ENCODE measurements around the gene RAB17.

RAB17 gene

DNA sequence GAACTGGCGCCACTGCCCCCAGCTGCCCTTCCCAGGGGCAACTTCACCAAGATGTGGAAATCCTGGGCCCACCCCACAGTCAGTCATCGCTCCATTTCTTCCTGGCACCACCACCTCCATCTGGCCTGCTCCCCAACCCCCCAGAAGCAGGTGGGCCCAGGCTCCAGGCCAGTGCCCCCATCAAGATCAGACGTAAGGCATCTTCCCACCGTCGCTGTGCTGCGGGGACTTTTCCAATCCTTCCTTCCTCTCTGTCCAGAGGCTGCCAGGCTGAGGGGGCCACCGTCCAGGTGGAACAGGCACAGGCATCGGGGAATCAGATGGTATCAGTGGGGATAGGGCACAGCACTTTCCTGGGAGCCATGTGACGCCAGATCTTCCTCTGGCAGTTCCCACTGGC is 16.1 kb downstream of the RAB17 start:
- H3K27me3 ChIP-seq (replicated peaks; ENCODE audit: control insufficient read depth, insufficient read depth, low read length), result no peaks in the 10 kb centered on the region; the same call in 1 of the 2 replicates
- TF ChIP-seq, protein P1, sequence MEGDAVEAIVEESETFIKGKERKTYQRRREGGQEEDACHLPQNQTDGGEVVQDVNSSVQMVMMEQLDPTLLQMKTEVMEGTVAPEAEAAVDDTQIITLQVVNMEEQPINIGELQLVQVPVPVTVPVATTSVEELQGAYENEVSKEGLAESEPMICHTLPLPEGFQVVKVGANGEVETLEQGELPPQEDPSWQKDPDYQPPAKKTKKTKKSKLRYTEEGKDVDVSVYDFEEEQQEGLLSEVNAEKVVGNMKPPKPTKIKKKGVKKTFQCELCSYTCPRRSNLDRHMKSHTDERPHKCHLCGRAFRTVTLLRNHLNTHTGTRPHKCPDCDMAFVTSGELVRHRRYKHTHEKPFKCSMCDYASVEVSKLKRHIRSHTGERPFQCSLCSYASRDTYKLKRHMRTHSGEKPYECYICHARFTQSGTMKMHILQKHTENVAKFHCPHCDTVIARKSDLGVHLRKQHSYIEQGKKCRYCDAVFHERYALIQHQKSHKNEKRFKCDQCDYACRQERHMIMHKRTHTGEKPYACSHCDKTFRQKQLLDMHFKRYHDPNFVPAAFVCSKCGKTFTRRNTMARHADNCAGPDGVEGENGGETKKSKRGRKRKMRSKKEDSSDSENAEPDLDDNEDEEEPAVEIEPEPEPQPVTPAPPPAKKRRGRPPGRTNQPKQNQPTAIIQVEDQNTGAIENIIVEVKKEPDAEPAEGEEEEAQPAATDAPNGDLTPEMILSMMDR (IDR thresholded peaks at IDR 0.05; ENCODE audit: insufficient read depth, low read length, poor library complexity, severe bottlenecking), result no peak
- DNase-seq (ENCODE audit: extremely low read depth, insufficient read length), result no peak
- H3K36me3 ChIP-seq (ENCODE audit: control insufficient read depth, insufficient read depth, low read length), result no peaks in the 10 kb centered on the region
- H3K4me3 ChIP-seq (replicated peaks; ENCODE audit: low read depth, low read length), result no peak overlapping the region

DNA sequence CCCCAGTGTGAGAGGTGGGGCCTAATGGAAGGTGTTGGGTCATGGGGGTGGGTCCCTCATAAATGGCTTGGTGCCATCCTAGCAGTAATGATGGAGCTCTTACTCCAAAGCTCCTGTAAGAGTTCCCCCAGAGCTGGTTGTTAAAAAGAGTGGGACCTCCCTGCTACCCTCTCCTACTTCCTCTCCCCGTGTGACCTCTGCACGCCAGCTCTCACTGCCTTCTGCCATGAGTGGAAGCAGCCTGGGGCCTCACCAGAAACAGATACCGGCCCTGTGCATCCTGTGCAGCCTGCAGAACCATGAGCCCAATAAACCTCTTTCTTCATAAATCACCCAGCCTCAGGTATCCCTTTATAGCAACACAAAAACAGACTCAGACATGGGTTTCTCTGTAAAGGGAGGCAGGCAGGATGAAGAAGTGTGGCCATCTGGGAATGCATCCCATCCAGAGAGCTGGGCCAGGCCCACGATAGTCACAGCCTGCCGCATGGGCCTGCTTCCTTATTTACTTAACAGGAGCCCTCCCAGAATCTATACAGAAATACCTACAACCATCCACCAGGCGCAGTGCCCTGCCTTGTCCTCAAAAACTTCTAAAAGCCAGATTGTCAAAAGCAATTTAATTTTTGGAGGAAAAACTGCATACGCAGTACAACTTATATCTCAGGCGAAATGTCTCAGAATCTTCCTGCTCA is 16.7 kb downstream of the RAB17 start:
- Histone ChIP-seq H3K36me3 (ENCODE audit: control insufficient read depth, insufficient read depth, low read length) (no peaks in the 10 kb centered on the region), H3K4me3 (replicated peaks; ENCODE audit: low read depth, low read length) (no peak overlapping the region), H3K27me3 (replicated peaks; ENCODE audit: control insufficient read depth, insufficient read depth, low read length) (no peaks in the 10 kb centered on the region; the same call in 1 of the 2 replicates)
- TF ChIP-seq, protein P1 (IDR thresholded peaks at IDR 0.05; ENCODE audit: insufficient read depth, low read length, poor library complexity, severe bottlenecking), result no peak
- no peak for DNase-seq (ENCODE audit: extremely low read depth, insufficient read length)

DNA sequence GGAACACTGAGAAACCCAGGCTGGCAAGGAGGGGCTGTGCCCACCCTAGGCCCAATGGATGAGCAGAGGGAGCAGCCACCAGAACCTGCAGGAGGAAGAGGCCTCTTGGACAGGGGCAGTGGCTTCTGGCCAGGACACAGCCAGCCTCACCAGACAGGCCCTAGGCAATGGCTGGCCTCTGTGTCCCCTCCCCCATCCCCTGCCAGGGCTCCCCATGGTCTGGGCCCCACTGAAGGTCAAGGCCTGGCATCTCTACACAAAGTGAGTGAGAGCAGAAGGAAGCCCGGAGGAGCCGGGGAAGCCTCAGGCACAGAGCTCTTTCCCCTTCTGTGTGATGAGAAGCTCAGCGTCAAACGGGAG is 17.8 kb downstream of the RAB17 start:
- TF ChIP-seq, protein P1 (IDR thresholded peaks at IDR 0.05; ENCODE audit: insufficient read depth, low read length, poor library complexity, severe bottlenecking), result no peak
- Histone ChIP-seq H3K4me3 (replicated peaks; ENCODE audit: low read depth, low read length) (no peak overlapping the region), H3K27me3 (replicated peaks; ENCODE audit: control insufficient read depth, insufficient read depth, low read length) (no peaks in the 10 kb centered on the region; the same call in 1 of the 2 replicates), H3K36me3 (ENCODE audit: control insufficient read depth, insufficient read depth, low read length) (no peaks in the 10 kb centered on the region)
- no peak for DNase-seq (ENCODE audit: extremely low read depth, insufficient read length)

DNA sequence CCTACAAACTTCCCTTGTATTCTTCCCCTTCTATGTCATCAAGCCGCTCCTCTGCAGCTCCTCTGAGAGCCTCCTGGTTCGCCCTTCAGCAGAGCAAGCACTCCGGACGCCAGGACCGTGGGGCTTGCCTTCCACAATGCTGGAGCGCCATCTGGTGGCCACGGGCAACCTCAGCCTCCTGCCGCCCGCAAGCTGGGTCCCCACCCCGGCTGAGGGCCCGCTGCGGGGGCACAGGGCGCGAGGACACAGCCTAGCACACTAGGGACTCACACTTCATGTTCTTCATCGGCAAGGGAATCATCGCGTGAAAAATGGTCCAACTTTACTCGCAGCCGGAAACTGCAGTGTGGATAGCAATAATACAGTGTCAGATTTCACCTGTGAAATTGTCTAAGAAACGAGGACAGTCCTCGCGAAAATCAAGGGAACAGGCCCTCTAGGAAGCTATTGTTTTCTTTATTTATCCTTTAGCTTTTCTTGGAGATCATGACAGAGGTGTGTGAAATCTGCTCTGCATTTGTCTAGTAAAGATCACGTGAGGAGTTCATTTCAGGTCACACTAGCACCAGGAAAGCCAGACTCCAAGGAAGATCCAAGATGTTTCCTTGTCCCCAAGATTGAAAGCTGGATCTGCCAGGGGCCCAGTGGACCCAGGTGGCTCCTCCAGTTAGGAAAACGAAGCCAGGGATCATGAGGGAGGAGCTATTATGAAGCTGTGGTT is 18.4 kb downstream of the RAB17 start:
- H3K4me3 ChIP-seq (replicated peaks; ENCODE audit: low read depth, low read length), result no peak overlapping the region
- DNase-seq (ENCODE audit: extremely low read depth, insufficient read length), result peak; percentile 78
- no peaks in the 10 kb centered on the region; the same call in 1 of the 2 replicates for H3K27me3 ChIP-seq (replicated peaks; ENCODE audit: control insufficient read depth, insufficient read depth, low read length)
- TF ChIP-seq, protein P1 (IDR thresholded peaks at IDR 0.05; ENCODE audit: insufficient read depth, low read length, poor library complexity, severe bottlenecking), result peak; percentile 96
- no peaks in the 10 kb centered on the region for H3K36me3 ChIP-seq (ENCODE audit: control insufficient read depth, insufficient read depth, low read length)

DNA sequence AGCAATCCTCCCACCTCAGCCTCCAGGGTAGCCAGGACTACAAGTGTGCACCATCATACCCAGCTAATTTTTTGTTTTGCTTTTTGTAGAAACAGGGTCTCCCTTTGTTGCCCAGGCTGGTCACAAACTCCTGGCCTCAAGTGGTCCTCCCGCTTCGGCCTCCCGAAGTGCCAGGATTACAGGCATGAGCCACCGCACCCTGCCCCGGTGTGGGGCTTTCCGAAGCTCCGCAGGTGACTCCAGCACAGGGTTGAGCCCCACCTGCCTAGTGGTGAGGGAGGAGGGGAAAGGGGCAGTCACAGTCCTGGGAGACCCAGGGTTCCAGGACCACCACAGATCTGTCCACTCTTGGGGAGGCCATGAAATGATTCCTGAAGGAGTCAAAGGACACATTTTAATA is 19.0 kb downstream of the RAB17 start:
- Histone ChIP-seq H3K36me3 (ENCODE audit: control insufficient read depth, insufficient read depth, low read length) (no peaks in the 10 kb centered on the region), H3K27me3 (replicated peaks; ENCODE audit: control insufficient read depth, insufficient read depth, low read length) (no peaks in the 10 kb centered on the region), H3K4me3 (replicated peaks; ENCODE audit: low read depth, low read length) (no peak overlapping the region)
- TF ChIP-seq, protein P1 (IDR thresholded peaks at IDR 0.05; ENCODE audit: insufficient read depth, low read length, poor library complexity, severe bottlenecking), result no peak
- no peak for DNase-seq (ENCODE audit: extremely low read depth, insufficient read length)

All from GM06990 (cell line).